Endothelial cell of umbilical vein (primary cell): ENCODE results near the gene SMCHD1. TPM values are rescaled to one million over a fixed set of nuclear protein-coding genes. Genes with fewer than 3 reads are reported as not detected.

Source experiments
- BruUV-seq: library from RNA; stranded (reverse); fragments of 400-500 nt; replicated peaks from 2 replicates; lab custom pipeline; 2021; lab: Mats Ljungman, UMichigan
- CTCF ChIA-PET: fragments of 300-600, 350-600 bp; sonication (Branson Sonifier 250); formaldehyde crosslinking; loops from one replicate; lab custom pipeline; 2021; ENCODE audit warnings: antibody characterized with exemption, inconsistent platforms; lab: Charles Lee
- POLR2A ChIA-PET: fragments of 300-600, 350-600 bp; sonication (Branson Sonifier 250); formaldehyde crosslinking; loops from one replicate; lab custom pipeline; 2021; ENCODE audit warnings: antibody characterized with exemption, inconsistent platforms; lab: Charles Lee
- DNase-seq: peaks from one replicate; pipeline ENCODE4 v3.0.0-alpha.2; 2011; ENCODE audit warnings: low read depth, low spot score
- FAIRE-seq: peaks from 2 replicates; lab custom pipeline; 2011; peaks lifted over from hg19 to GRCh38; lab: Jason Lieb, UNC
- H2AFZ ChIP-seq: 2 replicates; pipeline ENCODE4 v1.6.0; 2012; ENCODE audit warnings: low read depth, low read length, control low read depth, inconsistent platforms
- H3K27ac ChIP-seq: 2 replicates; pipeline ENCODE4 v1.5.1; 2011; ENCODE audit warnings: low read depth, mild to moderate bottlenecking, control low read depth, low read length, moderate library complexity; ENCODE audit not compliant: insufficient read depth
- H3K27me3 ChIP-seq, 2 experiments: 2 replicates each; pipeline versions ENCODE4 v1.6.0 to v1.6.1; 2011; ENCODE audit warnings: low read length in 2 of 2, mixed read lengths in 1 of 2; ENCODE audit not compliant: control insufficient read depth in 2 of 2, insufficient read depth in 2 of 2
- H3K36me3 ChIP-seq, 2 experiments: 2 replicates in 1 of 2; 3 replicates in 1 of 2; pipeline ENCODE4 v1.5.1; 2011; ENCODE audit warnings: low read length in 2 of 2, mild to moderate bottlenecking in 1 of 2, moderate library complexity in 1 of 2; ENCODE audit not compliant: control insufficient read depth in 2 of 2, insufficient read depth in 2 of 2; ENCODE audit errors: extremely low read depth in 1 of 2
- H3K4me1 ChIP-seq: 3 replicates; pipeline ENCODE4 v1.5.1; 2011; ENCODE audit warnings: mild to moderate bottlenecking, low read length; ENCODE audit not compliant: control insufficient read depth, insufficient read depth; ENCODE audit errors: extremely low read depth
- H3K4me2 ChIP-seq: 2 replicates; pipeline ENCODE4 v1.6.1; 2011; ENCODE audit warnings: low read length, control low read depth, mixed read lengths; ENCODE audit not compliant: insufficient read depth
- H3K4me3 ChIP-seq, 3 experiments: fragments of 200-600 bp in 1 of 3; sonication (generic), shearing (Covaris generic) in 1 of 3; replicated peaks in 1 of 3; 2 replicates each; pipeline ENCODE4 v1.5.1; 2011 to 2016; ENCODE audit warnings: control low read depth in 3 of 3, low read length in 3 of 3, mild to moderate bottlenecking in 2 of 3, inconsistent platforms in 1 of 3, low read depth in 1 of 3, moderate library complexity in 1 of 3; ENCODE audit not compliant: insufficient read depth in 1 of 3
- H3K79me2 ChIP-seq: 2 replicates; pipeline ENCODE4 v1.6.0; 2012; ENCODE audit warnings: low read length, inconsistent platforms; ENCODE audit not compliant: control insufficient read depth, insufficient read depth
- H3K9ac ChIP-seq: replicated peaks from 2 replicates; pipeline ENCODE3; 2011; ENCODE audit warnings: low read length, control low read depth; ENCODE audit not compliant: insufficient read depth; ENCODE audit errors: extremely low read depth
- H3K9me1 ChIP-seq: replicated peaks from 3 replicates; pipeline ENCODE4 v1.6.0; 2011; ENCODE audit warnings: mild to moderate bottlenecking, low read length; ENCODE audit not compliant: control insufficient read depth, insufficient read depth; ENCODE audit errors: extremely low read depth
- H3K9me3 ChIP-seq: replicated peaks from 2 replicates; pipeline ENCODE4 v1.5.1; 2012; ENCODE audit warnings: low read length, inconsistent platforms; ENCODE audit not compliant: control insufficient read depth, insufficient read depth
- H4K20me1 ChIP-seq: replicated peaks from 2 replicates; pipeline ENCODE3; 2011; ENCODE audit warnings: mild to moderate bottlenecking, low read length; ENCODE audit not compliant: control insufficient read depth, insufficient read depth; ENCODE audit errors: extremely low read depth
- CTCF ChIP-seq, 2 donors: IDR thresholded peaks; 1 replicate in 1 of 2; 2 replicates in 1 of 2; pipeline ENCODE4 v1.5.1; 2011; ENCODE audit warnings: low read length in 2 of 2, mild to moderate bottlenecking in 2 of 2, moderate library complexity in 2 of 2, control low read depth in 1 of 2, inconsistent platforms in 1 of 2, low read depth in 1 of 2; ENCODE audit not compliant: insufficient read depth in 1 of 2; ENCODE audit errors: extremely low read depth in 1 of 2
- EZH2 ChIP-seq: IDR thresholded peaks from 2 replicates; pipeline ENCODE4 v1.6.1; 2012; ENCODE audit warnings: borderline replicate concordance, low read depth, mild to moderate bottlenecking, moderate library complexity, low read length, inconsistent platforms; ENCODE audit not compliant: severe bottlenecking
- FOS ChIP-seq: IDR thresholded peaks from 2 replicates; pipeline ENCODE4 v1.6.1; 2011; ENCODE audit warnings: mild to moderate bottlenecking, low read length, moderate library complexity, borderline replicate concordance; ENCODE audit not compliant: insufficient read depth
- GATA2 ChIP-seq: IDR thresholded peaks from 2 replicates; pipeline ENCODE4 v1.7.0; 2011; ENCODE audit warnings: low read depth, mild to moderate bottlenecking, moderate library complexity, mixed read lengths, low read length; ENCODE audit not compliant: insufficient read length, insufficient read depth
- JUN ChIP-seq: IDR thresholded peaks from 2 replicates; pipeline ENCODE4 v1.6.1; 2011; ENCODE audit warnings: borderline replicate concordance, low read depth; ENCODE audit not compliant: insufficient read length, insufficient read depth
- MAX ChIP-seq: IDR thresholded peaks from 2 replicates; pipeline ENCODE4 v1.6.1; 2011; ENCODE audit not compliant: insufficient read depth, insufficient read length
- MYC ChIP-seq: IDR thresholded peaks from one replicate; pipeline ENCODE4 v1.6.1; 2011; ENCODE audit warnings: mild to moderate bottlenecking, low read depth, low read length
- POLR2A ChIP-seq: IDR thresholded peaks from 2 replicates; pipeline ENCODE4 v1.6.1; 2012; ENCODE audit warnings: low read depth, mild to moderate bottlenecking, control low read depth, low read length
- POLR2AphosphoS5 ChIP-seq: IDR thresholded peaks from 2 replicates; pipeline ENCODE4 v1.6.1; 2012; ENCODE audit warnings: low read depth, mild to moderate bottlenecking, control low read depth, low read length, moderate library complexity; ENCODE audit not compliant: insufficient read depth
- dilution Hi-C: fragments of 300-500 bp; cut with MboI; formaldehyde crosslinking; loops from one replicate; pipeline ENCODE4 v1.15.0; 2019; ENCODE audit warnings: low sequenced_read_pairs; ENCODE audit not compliant: extremely low pct_ligation_motif_present
- intact Hi-C: fragments of 100-400 bp; cut with micrococcal nuclease; formaldehyde crosslinking; loops from one replicate; pipeline ENCODE4 v1.10.0; 2022
- polyA plus RNA-seq, 4 experiments: library from polyadenylated mRNA; depleted of rRNA in 3 of 4; stranded (reverse) in 3 of 4; unstranded in 1 of 4; fragments of >200 nt; gene quantifications; 2 replicates each; pipeline versions ENCODE4 v1.2.1 to v1.2.3, GENCODE V29; 2011 to 2012; ENCODE audit warnings: missing spikeins in 1 of 4
- total RNA-seq: library from RNA; stranded (reverse); gene quantifications from 2 replicates; pipeline ENCODE4 v1.2.3, GENCODE V29; 2021

SMCHD1 gene
- total and polyA plus RNA-seq, 2 donors (not counting 3 experiments of a cell fraction or from before 2014, with no cell fraction given) = 7.4 to 39.9 TPM

GRCh38 chr18:2846636-2847316 is 191.2 kb downstream of the SMCHD1 start, which contains the start of gene EMILIN2:
Gene EMILIN2 (plus strand): TSS chr18:2847006. CDS start chr18:2847189, 183 bp downstream.
- dilution Hi-C loops (no loop called here), intact Hi-C loops (loop anchor here (5.0 kb wide), 1 partner anchor 61 kb away; no protein-coding TSS in a partner anchor)
- H3K9me1 ChIP-seq = no peaks in the 10 kb centered on the region
- no peak within 1 kb of the TSS for H3K27ac ChIP-seq
- no TSS peak for BruUV-seq
- no peaks in the 10 kb centered on the region for H4K20me1 ChIP-seq
- POLR2A ChIA-PET = no interaction called here
- H3K4me2 ChIP-seq = peak within 1 kb of the TSS; percentile 74
- no peaks in the 10 kb centered on the region for H3K79me2 ChIP-seq
- H3K4me3 ChIP-seq = peak within 1 kb of the TSS; percentile 22 to 34 (median 30)
- DNase-seq = peak; percentile 18
- H3K9me3 ChIP-seq = no peaks in the 10 kb centered on the region
- TF ChIP-seq GATA2 = no peak
- no peak for TF ChIP-seq POLR2A
- no peak for TF ChIP-seq JUN
- TF ChIP-seq POLR2AphosphoS5 = no peak
- no peak for TF ChIP-seq MAX
- TF ChIP-seq CTCF (IDR thresholded peaks at IDR 0.05; ENCODE audit: extremely low read depth in 1 of 2, insufficient read depth in 1 of 2, low read depth in 1 of 2, low read length in 2 of 2) = no peak
- no peak for TF ChIP-seq FOS
- TF ChIP-seq EZH2 = no peak
- TF ChIP-seq MYC = no peak
- no peak for FAIRE-seq
- CTCF ChIA-PET = interaction anchor here (1.3 kb wide), 1 partner anchor 81 kb away, joined by 3 read pairs; no protein-coding TSS in a partner anchor
- peaks cover 19% of the 10 kb centered on the region for H3K4me1 ChIP-seq
- peaks cover 36 to 72% of the 10 kb centered on the region in 2 experiments for H3K27me3 ChIP-seq
- no peak within 1 kb of the TSS for H3K9ac ChIP-seq
- H2AFZ ChIP-seq = peak within 1 kb of the TSS; percentile 51
- no peaks in the 10 kb centered on the region for H3K36me3 ChIP-seq
